ENCODE data around the gene PHAF1. TPM values are rescaled to one million over a fixed set of nuclear protein-coding genes. Genes with fewer than 3 reads are reported as not detected.

Gene PHAF1
- total and polyA plus RNA-seq, 12 donors: 7.1 to 12.7 (median 11.5) TPM

DNA sequence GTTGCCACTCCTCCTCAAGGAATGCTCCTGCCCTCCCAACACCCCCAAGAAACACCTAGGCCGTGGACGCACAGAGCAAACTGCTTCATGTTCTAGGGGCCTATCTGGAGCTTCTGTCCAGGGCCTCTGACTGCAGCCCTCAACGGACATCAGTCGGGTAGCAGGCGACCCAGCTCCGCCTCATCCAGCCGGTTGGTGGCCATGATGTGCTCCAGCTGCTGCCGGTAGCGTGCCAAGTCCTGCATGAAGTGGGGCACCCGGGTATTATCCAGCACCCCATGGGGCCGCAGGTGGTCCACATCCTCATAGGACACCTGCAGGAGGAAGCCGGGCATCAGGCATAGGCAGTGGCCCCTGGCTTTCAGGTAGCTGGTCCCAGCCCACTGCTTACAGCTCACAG, 66.9 kb downstream of the PHAF1 start:
- Histone ChIP-seq H3K4me1 (peaks cover 5 to 58% (median 41%) of the 10 kb centered on the region in 9 donors), H3K36me3 (peaks cover 0 to 20% (median 0%) of the 10 kb centered on the region in 9 donors), H3K27me3 (peaks cover 0 to 18% (median 0%) of the 10 kb centered on the region in 7 donors), H3K9me3 (no peaks in the 10 kb centered on the region), H3K27ac (no peak overlapping the region), H3K4me3 (no peak overlapping the region)
- TF ChIP-seq CTCF (IDR thresholded peaks at IDR 0.05): no peak
- intact Hi-C loops (cut with DNase I): no loop called here
- 92 to 93% methylated on average over 12 of the region's 12 CpGs for WGBS, 2 donors
- ATAC-seq: no peak
- DNase-seq: no peak

- peak overlapping the region in 8 of 10 donors; percentile 15 to 64 (median 56) for H3K27ac ChIP-seq
- DNase-seq: peak in 1 of 2 donors; percentile 71
- intact Hi-C loops (cut with DNase I): no loop called here
- H3K4me3 ChIP-seq: peak overlapping the region in 9 of 10 donors; percentile 19 to 63 (median 52)
- TF ChIP-seq CTCF (IDR thresholded peaks at IDR 0.05): peak in 3 of 9 donors; percentile 8 to 23 (median 17)
- peak; percentile 10 to 43 (median 29) for ATAC-seq
- peaks cover 0 to 18% (median 0%) of the 10 kb centered on the region in 7 donors for H3K27me3 ChIP-seq
- 6% methylated on average over 66 to 73 of the region's 73 CpGs for WGBS, 2 donors
- peaks cover 0 to 20% (median 0%) of the 10 kb centered on the region in 9 donors for H3K36me3 ChIP-seq
- H3K4me1 ChIP-seq: peaks cover 5 to 61% (median 43%) of the 10 kb centered on the region in 9 donors
- no peaks in the 10 kb centered on the region for H3K9me3 ChIP-seq
Observed at GRCh38 chr16:67177743-67178699, 68.3 kb downstream of the PHAF1 start.

GRCh38 chr16:67179421-67180080, 69.8 kb downstream of the PHAF1 start:
- H3K27ac ChIP-seq: no peak overlapping the region
- H3K27me3 ChIP-seq: peaks cover 0 to 8% (median 0%) of the 10 kb centered on the region in 7 donors
- H3K36me3 ChIP-seq: peaks cover 0 to 20% (median 0%) of the 10 kb centered on the region in 9 donors
- H3K9me3 ChIP-seq: no peaks in the 10 kb centered on the region
- peak in 1 of 9 donors; percentile 4 for TF ChIP-seq CTCF (IDR thresholded peaks at IDR 0.05)
- H3K4me1 ChIP-seq: peaks cover 4 to 54% (median 40%) of the 10 kb centered on the region in 9 donors
- no peak for DNase-seq
- intact Hi-C loops (cut with DNase I): loop anchor here in 7 of 10 donors (5.0 to 10.0 kb wide), 3 partner anchors 68 to 225 kb away; partner anchors contain the start of genes FHOD1 (in 1 of the 7) and SLC9A5 (in 1 of the 7)
- no peak for ATAC-seq
- WGBS, 2 donors: 91 to 95% methylated on average over 13 of the region's 13 CpGs
- H3K4me3 ChIP-seq: no peak overlapping the region

GRCh38 chr16:67180166-67180565, 70.4 kb downstream of the PHAF1 start:
- intact Hi-C loops (cut with DNase I): loop anchor here in 7 of 10 donors (5.0 to 10.0 kb wide), 3 partner anchors 67 to 225 kb away; partner anchors contain the start of genes FHOD1 (in 1 of the 7) and SLC9A5 (in 1 of the 7)
- TF ChIP-seq CTCF (IDR thresholded peaks at IDR 0.05): no peak
- ATAC-seq (no peak), DNase-seq (no peak)
- WGBS, 2 donors: 95% methylated on average over 16 of the region's 16 CpGs
- Histone ChIP-seq H3K36me3 (peaks cover 0 to 16% (median 0%) of the 10 kb centered on the region in 9 donors), H3K27me3 (peaks cover 0 to 5% (median 0%) of the 10 kb centered on the region in 7 donors), H3K4me1 (peaks cover 10 to 54% (median 40%) of the 10 kb centered on the region in 9 donors), H3K27ac (no peak overlapping the region), H3K4me3 (no peak overlapping the region), H3K9me3 (no peaks in the 10 kb centered on the region)
